Kidney (tissue), 14 donors: ENCODE measurements around the gene CLDN14. TPM values are rescaled to one million over a fixed set of nuclear protein-coding genes. Genes with fewer than 3 reads are reported as not detected.

Experiments
- DNase-seq, 5 donors: peaks; one replicate each; pipeline ENCODE4 v3.0.0-alpha.2; 2013 to 2020
- FAIRE-seq: peaks from 2 replicates; lab custom pipeline; 2012; peaks lifted over from hg19 to GRCh38; lab: Jason Lieb, UNC
- H3K27ac ChIP-seq, 2 donors: one replicate each; pipeline ENCODE4 v1.7.0; 2013; ENCODE audit warnings: low read depth in 2 of 2, low read length in 2 of 2, inconsistent platforms in 1 of 2
- H3K27me3 ChIP-seq: one replicate; pipeline ENCODE4 v1.7.1; 2013; ENCODE audit warnings: low read length, inconsistent platforms; ENCODE audit not compliant: control insufficient read depth, insufficient read depth
- H3K36me3 ChIP-seq, 3 donors: one replicate each; pipeline versions ENCODE4 v1.7.0 to v1.7.1; 2013; ENCODE audit warnings: low read length in 3 of 3, control low read depth in 1 of 3, inconsistent platforms in 1 of 3; ENCODE audit not compliant: insufficient read depth in 3 of 3, control insufficient read depth in 2 of 3
- H3K4me1 ChIP-seq, 3 donors: one replicate each; pipeline versions ENCODE4 v1.7.0 to v1.7.1; 2013; ENCODE audit warnings: low read length in 3 of 3, inconsistent platforms in 1 of 3, low read depth in 1 of 3; ENCODE audit not compliant: control insufficient read depth in 2 of 3, insufficient read depth in 2 of 3
- H3K4me3 ChIP-seq, 3 donors: one replicate each; pipeline versions ENCODE4 v1.7.0 to v1.8.1; 2013; ENCODE audit warnings: low read length in 3 of 3, control low read depth in 1 of 3, inconsistent platforms in 1 of 3
- H3K9ac ChIP-seq, 3 donors: one replicate each; pipeline versions ENCODE4 v1.7.0 to v1.7.1; 2013; ENCODE audit warnings: low read length in 3 of 3, control low read depth in 1 of 3, inconsistent platforms in 1 of 3
- H3K9me3 ChIP-seq, 3 donors: one replicate each; pipeline versions ENCODE4 v1.7.0 to v1.7.1; 2013; ENCODE audit warnings: low read length in 3 of 3, control low read depth in 1 of 3, inconsistent platforms in 1 of 3; ENCODE audit not compliant: control insufficient read depth in 2 of 3, insufficient read depth in 1 of 3
- intact Hi-C: fragments of 100-400 bp; cut with DNase I; formaldehyde crosslinking; loops from one replicate; pipeline ENCODE4 v1.11.1; 2022
- polyA plus RNA-seq: library from polyadenylated mRNA; stranded (reverse); fragments of 350-450 nt; fragmentation: Illumina TruSeq; extraction: RNeasy Lipid Tissue Mini Kit (QIAGEN cat#74804); gene quantifications from one replicate; pipeline ENCODE4 v1.2.3, GENCODE V29; 2014; ENCODE audit warnings: low read depth, low replicate concordance; ENCODE audit not compliant: insufficient read depth
- total RNA-seq: library from RNA; stranded (reverse); fragmentation: NEBNext Ultra II Directional; extraction: Animal tissue kit (Norgen Biotek cat#: 25700); gene quantifications from one replicate; pipeline ENCODE4 v1.2.1, GENCODE V29; 2021
- TF ChIP-seq, protein P1 (sequence below): IDR thresholded peaks from 3 replicates; pipeline ENCODE4 v1.5.1; 2012; ENCODE audit warnings: mild to moderate bottlenecking, moderate library complexity, borderline replicate concordance; ENCODE audit not compliant: insufficient read depth; ENCODE audit errors: extremely low read depth
- donor health status: control.
- donor health status: control.
- donor health status: control.
- donor health status: control.
- donor health status: control.
- donor health status: DM: yes; HTN: yes; CAD: no.
- donor health status: Normal renal cell carcinoma (clear cell type).

CLDN14 gene
- total and polyA plus RNA-seq, 2 donors from 2014 or later: 8.7 to 10.0 TPM

DNA sequence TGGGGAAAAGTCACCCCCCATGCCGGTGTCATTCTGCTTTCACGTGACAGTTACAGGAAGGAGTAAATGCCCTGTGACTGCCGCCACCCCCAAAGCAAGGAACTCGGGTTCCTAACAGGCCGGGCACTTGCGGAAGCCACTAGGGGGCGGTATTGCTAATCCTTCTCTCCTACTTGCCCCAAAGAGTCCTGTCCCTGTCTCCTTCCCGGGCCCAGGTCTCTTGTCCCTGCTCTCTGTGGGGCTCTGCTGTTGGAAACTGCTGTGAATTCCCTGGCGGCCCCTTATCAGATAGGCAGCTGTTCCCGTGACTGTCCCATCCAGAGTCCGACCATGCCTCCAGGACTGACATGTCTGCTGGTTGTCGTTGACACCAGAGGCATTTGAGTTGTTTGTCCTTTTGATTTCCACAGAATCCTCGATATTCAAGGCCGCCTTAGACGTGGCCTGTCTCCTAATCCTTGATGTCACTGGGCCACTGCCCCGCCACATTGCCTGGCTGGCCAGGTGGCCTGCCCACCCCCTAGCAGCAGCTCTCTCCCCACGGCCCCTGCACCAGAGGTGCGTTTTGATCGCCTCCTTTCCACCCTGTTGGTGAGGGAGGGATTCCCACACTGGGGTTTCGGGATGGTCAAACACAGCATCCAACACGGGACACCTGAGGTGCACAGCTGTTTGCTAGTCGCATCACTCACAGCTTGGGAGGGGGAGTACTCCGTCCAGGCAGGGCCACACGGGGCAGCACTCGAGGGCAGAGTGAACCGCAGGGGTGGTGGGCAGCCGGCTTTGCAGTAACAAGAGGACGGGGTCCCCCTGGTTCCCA, 57.4 kb downstream of the CLDN14 start:
- FAIRE-seq: no peak
- peak; percentile 55 to 81 (median 70) for DNase-seq
- TF ChIP-seq, protein P1, sequence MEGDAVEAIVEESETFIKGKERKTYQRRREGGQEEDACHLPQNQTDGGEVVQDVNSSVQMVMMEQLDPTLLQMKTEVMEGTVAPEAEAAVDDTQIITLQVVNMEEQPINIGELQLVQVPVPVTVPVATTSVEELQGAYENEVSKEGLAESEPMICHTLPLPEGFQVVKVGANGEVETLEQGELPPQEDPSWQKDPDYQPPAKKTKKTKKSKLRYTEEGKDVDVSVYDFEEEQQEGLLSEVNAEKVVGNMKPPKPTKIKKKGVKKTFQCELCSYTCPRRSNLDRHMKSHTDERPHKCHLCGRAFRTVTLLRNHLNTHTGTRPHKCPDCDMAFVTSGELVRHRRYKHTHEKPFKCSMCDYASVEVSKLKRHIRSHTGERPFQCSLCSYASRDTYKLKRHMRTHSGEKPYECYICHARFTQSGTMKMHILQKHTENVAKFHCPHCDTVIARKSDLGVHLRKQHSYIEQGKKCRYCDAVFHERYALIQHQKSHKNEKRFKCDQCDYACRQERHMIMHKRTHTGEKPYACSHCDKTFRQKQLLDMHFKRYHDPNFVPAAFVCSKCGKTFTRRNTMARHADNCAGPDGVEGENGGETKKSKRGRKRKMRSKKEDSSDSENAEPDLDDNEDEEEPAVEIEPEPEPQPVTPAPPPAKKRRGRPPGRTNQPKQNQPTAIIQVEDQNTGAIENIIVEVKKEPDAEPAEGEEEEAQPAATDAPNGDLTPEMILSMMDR: peak; percentile 60
- Histone ChIP-seq H3K4me1 (no peaks in the 10 kb centered on the region), H3K27ac (peak overlapping the region in 1 of 2 donors; percentile 18), H3K36me3 (no peaks in the 10 kb centered on the region), H3K9ac (no peak overlapping the region), H3K4me3 (no peak overlapping the region), H3K9me3 (no peaks in the 10 kb centered on the region), H3K27me3 (no peaks in the 10 kb centered on the region)
- intact Hi-C loops: no loop called here

GRCh38 chr21:36420571-36421339, 59.2 kb downstream of the CLDN14 start:
- Histone ChIP-seq H3K9ac (peak overlapping the region in 1 of 3 donors; percentile 1), H3K4me3 (no peak overlapping the region), H3K9me3 (no peaks in the 10 kb centered on the region), H3K27me3 (no peaks in the 10 kb centered on the region), H3K27ac (no peak overlapping the region), H3K4me1 (no peaks in the 10 kb centered on the region), H3K36me3 (no peaks in the 10 kb centered on the region)
- FAIRE-seq (no peak), DNase-seq (peak in 1 of 5 donors; percentile 45)
- intact Hi-C loops: no loop called here
- TF ChIP-seq, protein P1: no peak

DNA sequence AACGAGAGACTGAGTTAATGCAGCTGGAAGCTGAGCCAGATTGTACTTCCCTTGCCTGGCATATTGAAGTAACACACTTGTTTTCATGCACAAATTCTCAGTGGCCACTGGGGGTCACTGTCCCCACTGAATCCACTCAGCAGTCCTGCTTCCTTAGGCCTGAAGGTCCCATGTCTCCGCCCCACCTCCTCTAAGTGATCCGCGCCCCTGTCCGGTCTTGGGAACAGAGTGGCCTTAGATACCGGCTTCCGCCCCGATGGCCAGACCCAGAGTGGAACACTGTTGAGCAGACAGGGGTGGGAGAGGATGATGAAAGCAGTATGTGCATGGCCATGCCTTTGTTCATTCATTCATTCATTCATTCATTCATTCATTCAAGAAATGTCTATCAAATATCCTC, 59.9 kb downstream of the CLDN14 start:
- no peak overlapping the region for H3K9ac ChIP-seq
- H3K27ac ChIP-seq: no peak overlapping the region
- intact Hi-C loops: no loop called here
- FAIRE-seq: no peak
- no peaks in the 10 kb centered on the region for H3K4me1 ChIP-seq
- no peaks in the 10 kb centered on the region for H3K9me3 ChIP-seq
- no peak overlapping the region for H3K4me3 ChIP-seq
- TF ChIP-seq, protein P1: peak; percentile 88
- no peaks in the 10 kb centered on the region for H3K36me3 ChIP-seq
- DNase-seq: peak; percentile 90 to 97 (median 94)
- no peaks in the 10 kb centered on the region for H3K27me3 ChIP-seq
